Calu3 (cell line): ENCODE data around the gene OSER1. TPM values are rescaled to one million over a fixed set of nuclear protein-coding genes. Genes with fewer than 3 reads are reported as not detected.
"Not testable (repeated sequence)": the region's sequence is repeated elsewhere in the genome, so short reads cannot be mapped to it uniquely, and the experiment has no call there.

ENCODE experiments used
- BruUV-seq: library from RNA; stranded (reverse); fragments of 400-500 nt; replicated peaks from 2 replicates; lab custom pipeline; 2021; lab: Mats Ljungman, UMichigan
- CTCF ChIA-PET: fragments of 300-600 bp; sonication (Branson Sonifier 250); formaldehyde crosslinking; loops from one replicate; lab custom pipeline; 2022; ENCODE audit warnings: antibody characterized with exemption; lab: Charles Lee
- DNase-seq: peaks from one replicate; pipeline ENCODE4 v3.0.0; 2022
- H3K27ac Mint-ChIP-seq: one replicate; pipeline ENCODE4 v1.8.0; 2022; ENCODE audit warnings: mixed read lengths; ENCODE audit not compliant: unreplicated experiment
- H3K27me3 Mint-ChIP-seq: one replicate; pipeline ENCODE4 v1.8.0; 2022; ENCODE audit warnings: mixed read lengths; ENCODE audit not compliant: unreplicated experiment
- H3K36me3 Mint-ChIP-seq: one replicate; pipeline ENCODE4 v1.8.0; 2022; ENCODE audit warnings: mild to moderate bottlenecking, moderate library complexity, mixed read lengths; ENCODE audit not compliant: insufficient read depth, unreplicated experiment
- H3K4me1 Mint-ChIP-seq: one replicate; pipeline ENCODE4 v1.8.0; 2022; ENCODE audit warnings: mild to moderate bottlenecking, low read depth, mixed read lengths; ENCODE audit not compliant: unreplicated experiment
- H3K4me3 Mint-ChIP-seq: one replicate; pipeline ENCODE4 v1.8.0; 2022; ENCODE audit warnings: mild to moderate bottlenecking, low read depth, moderate library complexity, mixed read lengths; ENCODE audit not compliant: unreplicated experiment
- H3K9me3 Mint-ChIP-seq: one replicate; pipeline ENCODE4 v1.8.0; 2022; ENCODE audit warnings: low read depth, mixed read lengths; ENCODE audit not compliant: unreplicated experiment
- intact Hi-C: fragments of 100-400 bp; cut with micrococcal nuclease; formaldehyde crosslinking; loops from one replicate; pipeline ENCODE4 v1.10.0; 2022; ENCODE audit not compliant: unreplicated experiment
- total RNA-seq: library from RNA; stranded (reverse); gene quantifications from 2 replicates; pipeline ENCODE4 v1.2.3, GENCODE V29; 2022
- TF ChIP-seq, protein P1 (sequence below): fragments of 200-600 bp; IDR thresholded peaks from one replicate; pipeline ENCODE4 v1.8.0; 2022; ENCODE audit warnings: antibody characterized with exemption; ENCODE audit not compliant: unreplicated experiment

Gene OSER1
- total RNA-seq, 1 experiment from 2014 or later, result 56.7 TPM

DNA sequence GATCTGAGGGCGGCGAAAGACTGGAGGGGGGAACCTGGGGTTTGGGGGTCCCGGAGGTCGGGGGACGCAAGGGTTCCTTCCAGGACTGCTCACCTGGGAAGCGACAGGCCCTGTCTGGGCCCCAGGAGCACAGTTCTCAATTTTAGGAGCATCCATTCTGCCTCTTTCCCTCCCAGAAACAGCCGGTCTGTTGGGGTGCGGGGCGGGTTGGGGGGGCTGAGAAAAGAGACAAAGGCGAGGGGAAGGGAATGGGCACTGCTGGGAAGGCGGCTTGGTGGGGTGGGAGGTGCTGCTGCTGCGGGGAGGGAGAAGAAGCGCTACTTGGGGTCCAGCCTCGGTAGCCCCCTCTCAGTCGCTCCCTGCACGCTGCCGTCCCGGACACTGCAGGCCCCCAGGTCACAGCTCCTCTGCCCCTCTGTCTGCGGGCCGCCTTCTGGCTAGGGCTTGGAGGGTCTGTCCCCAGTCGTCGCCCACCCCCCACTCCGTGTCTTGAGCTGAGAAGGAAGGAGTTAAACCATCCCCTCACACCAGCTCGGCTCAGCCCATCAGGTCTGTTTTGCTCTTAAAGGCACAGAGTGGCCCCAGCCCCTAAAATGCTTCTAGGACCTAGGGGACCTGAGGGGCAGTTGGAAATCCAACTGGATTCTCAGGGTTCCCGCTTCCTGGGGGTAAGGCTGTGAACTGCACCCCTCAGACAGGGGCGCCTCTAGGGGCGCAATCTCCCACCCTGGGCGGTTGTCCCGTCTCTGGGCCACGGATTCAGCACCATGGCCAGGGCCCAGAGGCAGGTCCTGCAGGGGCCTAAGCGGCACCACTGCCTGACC lies 37.2 kb upstream of the OSER1 start:
- H3K27ac Mint-ChIP-seq, result no peak overlapping the region

DNA sequence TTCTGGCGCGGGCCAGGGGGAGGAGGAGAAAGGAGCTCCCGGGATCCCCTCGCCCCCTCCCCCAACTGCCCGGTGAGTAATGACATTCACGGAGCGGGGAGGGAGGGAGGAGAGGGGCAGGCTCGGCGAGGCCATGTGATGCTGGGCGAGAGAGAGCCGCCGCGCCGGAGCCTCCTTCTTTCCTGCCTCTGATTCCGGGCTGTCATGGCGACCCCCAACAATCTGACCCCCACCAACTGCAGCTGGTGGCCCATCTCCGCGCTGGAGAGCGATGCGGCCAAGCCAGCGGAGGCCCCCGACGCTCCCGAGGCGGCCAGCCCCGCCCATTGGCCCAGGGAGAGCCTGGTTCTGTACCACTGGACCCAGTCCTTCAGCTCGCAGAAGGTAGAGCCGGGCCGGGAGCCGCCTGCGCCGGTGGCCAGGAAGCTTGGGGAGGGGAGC lies 36.6 kb upstream of the OSER1 start, which contains the start of gene GDAP1L1:
Gene GDAP1L1 (plus strand): TSS at position 178 of the 441 bp plus-strand sequence. CDS start 27 bp downstream, at position 205.
- Mint-ChIP-seq H3K27me3 (peaks cover 92% of the 10 kb centered on the region), H3K27ac (no peak within 1 kb of the TSS), H3K4me3 (peak within 1 kb of the TSS; percentile 18), H3K4me1 (no peaks in the 10 kb centered on the region), H3K9me3 (no peaks in the 10 kb centered on the region), H3K36me3 (no peaks in the 10 kb centered on the region)
- TF ChIP-seq, protein P1, sequence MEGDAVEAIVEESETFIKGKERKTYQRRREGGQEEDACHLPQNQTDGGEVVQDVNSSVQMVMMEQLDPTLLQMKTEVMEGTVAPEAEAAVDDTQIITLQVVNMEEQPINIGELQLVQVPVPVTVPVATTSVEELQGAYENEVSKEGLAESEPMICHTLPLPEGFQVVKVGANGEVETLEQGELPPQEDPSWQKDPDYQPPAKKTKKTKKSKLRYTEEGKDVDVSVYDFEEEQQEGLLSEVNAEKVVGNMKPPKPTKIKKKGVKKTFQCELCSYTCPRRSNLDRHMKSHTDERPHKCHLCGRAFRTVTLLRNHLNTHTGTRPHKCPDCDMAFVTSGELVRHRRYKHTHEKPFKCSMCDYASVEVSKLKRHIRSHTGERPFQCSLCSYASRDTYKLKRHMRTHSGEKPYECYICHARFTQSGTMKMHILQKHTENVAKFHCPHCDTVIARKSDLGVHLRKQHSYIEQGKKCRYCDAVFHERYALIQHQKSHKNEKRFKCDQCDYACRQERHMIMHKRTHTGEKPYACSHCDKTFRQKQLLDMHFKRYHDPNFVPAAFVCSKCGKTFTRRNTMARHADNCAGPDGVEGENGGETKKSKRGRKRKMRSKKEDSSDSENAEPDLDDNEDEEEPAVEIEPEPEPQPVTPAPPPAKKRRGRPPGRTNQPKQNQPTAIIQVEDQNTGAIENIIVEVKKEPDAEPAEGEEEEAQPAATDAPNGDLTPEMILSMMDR, result no peak
- CTCF ChIA-PET, result interaction anchor here (1.2 kb wide), 1 partner anchor 30 kb away, joined by 3 read pairs; no protein-coding TSS in a partner anchor
- intact Hi-C loops, result no loop called here
- no TSS peak for BruUV-seq
- DNase-seq, result peak; percentile 38

More for the DNA sequence above, 37.2 kb upstream of the OSER1 start:
- Mint-ChIP-seq H3K36me3 (no peaks in the 10 kb centered on the region), H3K27me3 (peaks cover 85% of the 10 kb centered on the region), H3K9me3 (no peaks in the 10 kb centered on the region), H3K4me1 (no peaks in the 10 kb centered on the region), H3K4me3 (peak overlapping the region; percentile 18)
- peak; percentile 68 for DNase-seq
- CTCF ChIA-PET, result interaction anchor here (1.2 kb wide), 1 partner anchor 30 kb away, joined by 3 read pairs; no protein-coding TSS in a partner anchor
- intact Hi-C loops, result no loop called here
- TF ChIP-seq, protein P1, result peak; percentile 75
- BruUV-seq, result no TSS peak

DNA sequence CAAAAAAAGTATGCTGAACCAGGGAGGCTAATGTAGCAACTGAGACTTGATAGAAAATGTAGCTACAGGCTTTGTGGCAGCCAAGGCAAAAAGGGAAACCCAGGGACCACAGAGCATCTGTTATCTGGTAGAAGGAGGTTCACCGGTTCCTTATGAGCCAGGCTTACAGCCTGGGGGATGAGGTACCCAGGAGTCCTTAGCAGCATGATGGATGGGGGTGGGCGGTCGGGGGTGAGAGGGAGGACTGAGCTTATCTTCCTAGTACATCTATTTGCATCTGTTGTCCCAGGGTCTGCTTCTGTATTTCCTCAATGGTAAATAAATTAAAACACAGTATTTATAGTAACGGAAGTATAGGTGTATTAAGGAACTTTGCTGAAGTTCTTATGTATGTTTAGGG lies 35.4 kb upstream of the OSER1 start:
- DNase-seq, result no peak
- no peaks in the 10 kb centered on the region for H3K36me3 Mint-ChIP-seq
- peaks cover 98% of the 10 kb centered on the region for H3K27me3 Mint-ChIP-seq
- H3K4me1 Mint-ChIP-seq, result no peaks in the 10 kb centered on the region
- no peaks in the 10 kb centered on the region for H3K9me3 Mint-ChIP-seq
- BruUV-seq, result no TSS peak
- intact Hi-C loops, result no loop called here
- H3K4me3 Mint-ChIP-seq, result no peak overlapping the region
- TF ChIP-seq, protein P1, result no peak
- H3K27ac Mint-ChIP-seq, result no peak overlapping the region
- CTCF ChIA-PET, result no interaction called here

DNA sequence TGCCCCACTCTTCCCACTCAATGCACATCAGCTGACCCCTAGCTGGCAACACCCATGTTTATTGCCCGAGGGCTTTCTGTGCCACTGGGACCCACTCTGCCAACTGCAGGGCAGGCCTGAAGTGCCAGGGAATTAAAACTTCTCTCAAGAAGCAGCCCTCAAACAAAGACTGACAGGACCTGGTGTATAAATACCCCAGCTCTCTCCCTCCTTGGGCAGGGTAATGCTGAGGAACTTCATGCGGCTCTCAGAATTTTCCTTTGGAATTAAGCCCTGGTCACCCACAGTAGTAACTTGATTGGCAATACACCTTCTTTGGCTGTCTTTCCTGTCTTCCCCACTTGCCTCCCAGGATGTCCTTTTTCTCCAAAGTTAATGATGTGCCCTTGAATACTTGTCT lies 31.2 kb upstream of the OSER1 start:
- TF ChIP-seq, protein P1, result no peak
- Mint-ChIP-seq H3K9me3 (no peaks in the 10 kb centered on the region), H3K27me3 (peaks cover 78% of the 10 kb centered on the region), H3K4me3 (no peak overlapping the region), H3K4me1 (no peaks in the 10 kb centered on the region), H3K36me3 (no peaks in the 10 kb centered on the region), H3K27ac (no peak overlapping the region)
- no peak for DNase-seq
- BruUV-seq, result no TSS peak
- intact Hi-C loops, result no loop called here
- CTCF ChIA-PET, result no interaction called here

DNA sequence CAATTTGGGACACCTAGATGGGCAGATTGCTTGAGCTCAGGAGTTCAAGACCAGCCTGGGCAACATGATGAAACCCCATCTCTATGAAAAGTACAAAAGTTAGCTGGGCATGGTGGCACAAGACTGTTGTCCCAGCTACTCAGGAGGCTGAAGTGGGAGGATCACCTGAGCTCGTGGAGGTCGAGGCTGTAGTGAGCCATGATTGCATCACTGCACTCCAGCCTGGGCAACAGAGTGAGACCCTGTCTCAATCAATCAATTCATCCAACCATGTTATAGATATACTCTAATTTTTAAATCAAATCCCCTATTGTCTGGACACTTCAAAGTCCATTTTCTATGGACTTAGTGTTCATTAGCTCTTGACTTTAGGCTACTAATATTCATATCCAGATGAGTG lies 26.3 kb upstream of the OSER1 start:
- H3K9me3 Mint-ChIP-seq, intact Hi-C loops, H3K36me3 Mint-ChIP-seq, H3K4me1 Mint-ChIP-seq, H3K4me3 Mint-ChIP-seq, DNase-seq, H3K27ac Mint-ChIP-seq, BruUV-seq: not testable (repeated sequence)
- H3K27me3 Mint-ChIP-seq, result peaks cover 31% of the 10 kb centered on the region
- CTCF ChIA-PET, result interaction anchor here (0.7 kb wide), 1 partner anchor 478 kb away, joined by 3 read pairs; the partner anchor contains the start of gene CCN5
